ENCODE data around the gene PIEZO1. TPM values are rescaled to one million over a fixed set of nuclear protein-coding genes. Genes with fewer than 3 reads are reported as not detected.

PIEZO1 gene
- total RNA-seq, 6 experiments from 2014 or later: 238 to 293 (median 264) TPM

GRCh38 chr16:88677721-88678120 is 107.3 kb downstream of the PIEZO1 start:
- TF ChIP-seq, protein P1, sequence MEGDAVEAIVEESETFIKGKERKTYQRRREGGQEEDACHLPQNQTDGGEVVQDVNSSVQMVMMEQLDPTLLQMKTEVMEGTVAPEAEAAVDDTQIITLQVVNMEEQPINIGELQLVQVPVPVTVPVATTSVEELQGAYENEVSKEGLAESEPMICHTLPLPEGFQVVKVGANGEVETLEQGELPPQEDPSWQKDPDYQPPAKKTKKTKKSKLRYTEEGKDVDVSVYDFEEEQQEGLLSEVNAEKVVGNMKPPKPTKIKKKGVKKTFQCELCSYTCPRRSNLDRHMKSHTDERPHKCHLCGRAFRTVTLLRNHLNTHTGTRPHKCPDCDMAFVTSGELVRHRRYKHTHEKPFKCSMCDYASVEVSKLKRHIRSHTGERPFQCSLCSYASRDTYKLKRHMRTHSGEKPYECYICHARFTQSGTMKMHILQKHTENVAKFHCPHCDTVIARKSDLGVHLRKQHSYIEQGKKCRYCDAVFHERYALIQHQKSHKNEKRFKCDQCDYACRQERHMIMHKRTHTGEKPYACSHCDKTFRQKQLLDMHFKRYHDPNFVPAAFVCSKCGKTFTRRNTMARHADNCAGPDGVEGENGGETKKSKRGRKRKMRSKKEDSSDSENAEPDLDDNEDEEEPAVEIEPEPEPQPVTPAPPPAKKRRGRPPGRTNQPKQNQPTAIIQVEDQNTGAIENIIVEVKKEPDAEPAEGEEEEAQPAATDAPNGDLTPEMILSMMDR (IDR thresholded peaks at IDR 0.05): no peak
- Mint-ChIP-seq H3K27ac (no peak overlapping the region), H3K9me3 (no peaks in the 10 kb centered on the region), H3K36me3 (ENCODE audit: low read depth) (no peaks in the 10 kb centered on the region), H3K4me3 (no peak overlapping the region), H3K4me1 (ENCODE audit: low read depth) (0 out of 2 replicates have a peak, but pooled peaks cover 8% of the 10 kb centered on the region), H3K27me3 (ENCODE audit: insufficient read depth) (peaks cover 9% of the 10 kb centered on the region; the same call in 1 of the 2 replicates)
- no peak for DNase-seq

DNA sequence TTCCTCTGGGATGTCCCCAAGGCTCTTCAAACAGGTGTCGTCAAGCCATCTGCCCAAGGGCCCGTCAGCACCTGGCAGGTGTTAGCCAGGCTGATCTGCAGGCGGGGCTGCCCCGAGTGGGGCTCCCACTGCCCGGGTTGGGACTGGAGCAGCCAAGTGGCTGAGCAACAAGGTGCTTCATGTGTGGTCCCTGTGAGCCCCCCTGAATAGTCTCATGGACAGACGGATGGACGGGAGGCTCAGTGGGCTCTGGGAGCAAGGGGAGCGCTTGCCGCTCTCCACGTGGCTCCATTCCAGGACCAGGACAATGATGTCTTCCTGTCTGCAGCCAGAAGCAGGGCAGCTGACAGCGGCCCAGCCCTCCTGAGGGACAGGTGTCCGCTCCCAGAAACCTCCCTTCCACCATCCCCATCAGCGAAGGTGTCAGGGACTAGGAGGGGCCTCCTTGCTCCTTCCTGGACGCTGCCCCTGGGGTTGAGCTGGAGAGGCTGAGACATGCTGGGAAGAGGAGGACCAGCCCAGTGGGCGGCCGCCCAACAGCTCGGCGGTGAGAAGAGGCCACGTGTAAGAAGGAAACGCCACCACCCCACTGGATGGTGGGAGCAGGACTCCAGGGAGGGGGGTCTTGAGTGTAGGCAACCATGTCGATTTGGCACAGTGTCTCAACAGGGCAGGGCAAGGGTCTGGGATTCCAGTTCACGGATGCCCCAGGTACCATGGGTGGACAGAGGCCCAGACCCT is 108.3 kb downstream of the PIEZO1 start:
- no peaks in the 10 kb centered on the region for H3K9me3 Mint-ChIP-seq
- no peak overlapping the region for H3K4me3 Mint-ChIP-seq
- no peaks in the 10 kb centered on the region for H3K36me3 Mint-ChIP-seq (ENCODE audit: low read depth)
- DNase-seq: no peak
- 0 out of 2 replicates have a peak, but pooled peaks cover 4% of the 10 kb centered on the region for H3K27me3 Mint-ChIP-seq (ENCODE audit: insufficient read depth)
- no peak overlapping the region for H3K27ac Mint-ChIP-seq
- H3K4me1 Mint-ChIP-seq (ENCODE audit: low read depth): 0 out of 2 replicates have a peak, but pooled peaks cover 2% of the 10 kb centered on the region
- TF ChIP-seq, protein P1 (IDR thresholded peaks at IDR 0.05): no peak

GRCh38 chr16:88673716-88674379 is 111.2 kb downstream of the PIEZO1 start:
- no peaks in the 10 kb centered on the region for H3K9me3 Mint-ChIP-seq
- peaks cover under 1% of the 10 kb centered on the region; the same call in 1 of the 2 replicates for H3K36me3 Mint-ChIP-seq (ENCODE audit: low read depth)
- no peak overlapping the region for H3K4me3 Mint-ChIP-seq
- H3K4me1 Mint-ChIP-seq (ENCODE audit: low read depth): no peaks in the 10 kb centered on the region
- TF ChIP-seq, protein P1 (IDR thresholded peaks at IDR 0.05): no peak
- no peak for DNase-seq
- H3K27ac Mint-ChIP-seq: no peak overlapping the region
- 0 out of 2 replicates have a peak, but pooled peaks cover 4% of the 10 kb centered on the region for H3K27me3 Mint-ChIP-seq (ENCODE audit: insufficient read depth)

- no peak for DNase-seq
- Mint-ChIP-seq H3K4me1 (ENCODE audit: low read depth) (no peaks in the 10 kb centered on the region), H3K27me3 (ENCODE audit: insufficient read depth) (0 out of 2 replicates have a peak, but pooled peaks cover 4% of the 10 kb centered on the region), H3K9me3 (no peaks in the 10 kb centered on the region), H3K27ac (no peak overlapping the region), H3K4me3 (no peak overlapping the region), H3K36me3 (ENCODE audit: low read depth) (peaks cover 7% of the 10 kb centered on the region; the same call in 1 of the 2 replicates)
- TF ChIP-seq, protein P1 (IDR thresholded peaks at IDR 0.05): peak; percentile 34
Measured at GRCh38 chr16:88672776-88673175, 112.2 kb downstream of the PIEZO1 start.

- H3K27ac Mint-ChIP-seq: no peak overlapping the region
- DNase-seq: no peak
- no peak overlapping the region for H3K4me3 Mint-ChIP-seq
- peaks cover 12% of the 10 kb centered on the region; the same call in 1 of the 2 replicates for H3K36me3 Mint-ChIP-seq (ENCODE audit: low read depth)
- H3K27me3 Mint-ChIP-seq (ENCODE audit: insufficient read depth): 0 out of 2 replicates have a peak, but pooled peaks cover under 1% of the 10 kb centered on the region
- no peaks in the 10 kb centered on the region for H3K9me3 Mint-ChIP-seq
- H3K4me1 Mint-ChIP-seq (ENCODE audit: low read depth): no peaks in the 10 kb centered on the region
- TF ChIP-seq, protein P1 (IDR thresholded peaks at IDR 0.05): no peak
Measured at GRCh38 chr16:88671806-88672205, 113.2 kb downstream of the PIEZO1 start.
